GM18907 (cell line): ENCODE results near the gene KRT40.
"Not testable (repeated sequence)": the region's sequence is repeated elsewhere in the genome, so short reads cannot be mapped to it uniquely, and the experiment has no call there.

Source experiments
- ATAC-seq: cut with Tn5 transposase; IDR thresholded peaks from one replicate; pipeline ENCODE4 v1.9.1; 2021; ENCODE audit warnings: mild to moderate bottlenecking, moderate library complexity; ENCODE audit not compliant: unreplicated experiment

The KRT40 gene

DNA sequence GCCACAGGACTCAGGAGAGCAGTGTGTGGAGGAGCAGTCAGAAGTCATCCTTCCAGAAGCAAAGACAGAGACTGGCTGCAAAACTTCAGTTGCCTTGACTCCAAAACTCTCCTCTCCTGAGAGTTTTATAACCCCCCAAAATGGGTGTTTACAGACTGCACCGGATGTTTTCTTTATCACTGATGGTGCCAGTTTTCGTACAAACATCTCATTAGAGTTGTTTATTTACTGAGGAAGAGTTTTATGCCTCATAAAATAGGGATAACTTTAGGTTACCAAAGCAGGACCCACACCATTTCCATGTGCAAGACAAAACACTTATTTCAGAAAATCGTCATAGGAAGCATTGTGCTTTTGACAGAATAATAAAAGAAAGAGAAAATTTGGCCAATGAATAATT is at the start of gene KRT40:
KRT40 (minus strand) TSS at position 101 of the 400 bp plus-strand sequence; CDS start at position 48, 53 bp downstream.
- ATAC-seq, result no peak

GRCh38 chr17:41029633-41030245 is 45.6 kb upstream of the KRT40 start, which contains the start of gene KRTAP1-4:
TSS of gene KRTAP1-4 (minus strand) at chr17:41030195. CDS start at chr17:41030078, 117 bp downstream.
- ATAC-seq, result no peak

GRCh38 chr17:41026715-41027471 is 42.8 kb upstream of the KRT40 start, which contains the start of gene KRTAP1-5:
TSS of gene KRTAP1-5 (minus strand) at chr17:41027208. CDS start at chr17:41027155, 53 bp downstream.
- ATAC-seq, result no peak

- ATAC-seq, result no peak
Measured at GRCh38 chr17:41024697-41025096, 40.6 kb upstream of the KRT40 start.

- ATAC-seq, result no peak
Measured at GRCh38 chr17:41020336-41020735, 36.2 kb upstream of the KRT40 start.

- no peak for ATAC-seq
Measured at GRCh38 chr17:41019415-41019814, 35.3 kb upstream of the KRT40 start.

GRCh38 chr17:41018541-41018940 is 34.4 kb upstream of the KRT40 start:
- no peak for ATAC-seq

GRCh38 chr17:41016578-41017215 is 32.6 kb upstream of the KRT40 start:
- ATAC-seq, result no peak

DNA sequence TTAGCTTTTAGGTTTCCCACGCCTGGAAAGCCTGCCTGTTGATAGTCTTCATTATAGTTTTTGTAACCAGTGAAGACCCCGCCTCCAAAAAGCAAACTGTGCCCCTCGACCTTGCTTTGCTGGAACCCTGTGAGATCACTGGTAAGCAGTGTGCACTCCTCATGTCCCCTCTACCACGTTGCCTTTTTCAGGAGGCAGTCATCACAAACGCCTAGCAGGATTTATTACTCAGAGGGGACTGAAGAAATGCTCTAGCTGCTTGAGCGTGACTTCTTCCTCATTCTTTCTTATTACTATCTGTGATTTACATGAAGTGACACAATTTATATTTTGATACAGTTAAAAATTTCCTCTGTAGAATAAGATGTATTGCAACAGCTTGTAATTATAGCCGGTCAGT is 31.3 kb upstream of the KRT40 start:
- ATAC-seq, result no peak

GRCh38 chr17:41013606-41014005 is 29.5 kb upstream of the KRT40 start:
- no peak for ATAC-seq

GRCh38 chr17:41013181-41013580 is 29.1 kb upstream of the KRT40 start:
- no peak for ATAC-seq

DNA sequence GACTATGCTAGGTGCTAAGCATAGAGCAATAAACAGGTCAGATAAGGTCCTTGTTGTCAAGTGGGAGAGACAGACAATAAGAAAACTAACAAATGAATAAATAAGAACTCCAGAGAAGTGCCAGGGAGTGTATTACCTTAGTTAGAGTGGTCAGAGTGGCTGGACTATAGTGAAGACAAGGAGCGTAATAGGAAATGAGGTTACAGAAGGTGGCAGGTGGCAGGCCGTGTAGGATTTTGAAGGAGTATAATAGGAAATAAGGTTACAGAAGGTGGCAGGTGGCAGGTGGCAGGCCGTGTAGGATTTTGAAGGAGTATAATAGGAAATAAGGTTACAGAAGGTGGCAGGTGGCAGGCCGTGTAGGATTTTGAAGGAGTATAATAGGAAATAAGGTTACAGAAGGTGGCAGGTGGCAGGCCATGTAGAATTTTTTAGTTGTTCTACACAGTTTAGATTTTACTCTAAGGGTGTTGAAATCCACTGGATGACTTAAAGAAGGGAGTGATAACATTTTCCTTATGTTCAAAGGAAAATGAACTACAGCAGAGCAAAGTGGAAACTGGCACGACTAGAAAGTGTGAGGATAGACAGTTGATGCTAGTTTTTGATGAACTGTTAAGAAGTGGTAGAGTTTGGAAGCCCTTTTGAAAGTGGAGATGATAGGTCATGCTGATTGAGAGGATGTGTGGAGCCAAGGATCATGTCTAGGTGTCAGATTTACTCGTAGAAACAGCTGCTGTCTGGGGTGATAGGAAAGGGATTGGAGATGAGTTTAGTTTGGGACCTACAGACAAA is 28.4 kb upstream of the KRT40 start:
- ATAC-seq, result no peak

DNA sequence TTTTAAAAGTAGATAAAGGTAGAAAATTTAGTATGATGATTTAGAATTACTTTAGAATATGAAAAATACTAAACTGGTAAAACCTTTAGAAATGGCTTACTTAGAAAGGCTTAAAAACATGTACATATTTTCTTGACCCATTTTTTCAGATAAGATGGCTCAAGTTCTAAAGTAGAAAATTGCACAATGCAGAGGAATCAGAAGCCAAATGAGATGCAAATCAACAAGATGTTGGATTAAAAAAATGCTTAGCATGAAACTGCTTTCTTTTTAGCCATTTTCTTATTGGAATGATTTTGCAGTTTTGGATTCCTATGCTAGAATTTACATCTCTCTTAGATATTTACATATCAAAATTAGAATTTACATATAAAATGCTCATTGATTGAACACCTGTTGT is 26.3 kb upstream of the KRT40 start:
- ATAC-seq, result no peak

DNA sequence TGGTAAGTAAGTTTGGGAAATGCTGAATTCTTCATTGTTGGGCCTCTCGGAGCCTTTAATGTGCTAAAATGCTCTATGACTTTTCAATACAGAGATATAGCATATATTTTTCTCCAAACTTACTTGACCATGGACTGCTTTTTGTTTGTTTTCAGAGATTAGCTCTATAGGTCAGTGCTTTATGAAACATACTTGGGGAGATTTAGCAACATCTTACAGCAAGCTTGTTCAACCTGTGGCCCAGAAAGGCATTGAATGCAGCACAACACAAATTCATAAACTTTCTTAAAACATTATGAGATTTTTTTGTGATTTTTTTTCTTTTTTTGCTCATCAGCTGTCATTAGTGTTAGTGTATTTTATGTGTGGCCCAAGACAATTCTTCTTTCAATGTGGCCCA is 25.8 kb upstream of the KRT40 start:
- no peak for ATAC-seq

- no peak for ATAC-seq
Measured at GRCh38 chr17:41009301-41009760, 25.2 kb upstream of the KRT40 start.

GRCh38 chr17:41008811-41009210 is 24.7 kb upstream of the KRT40 start, which contains the start of gene KRTAP3-1:
TSS of gene KRTAP3-1 (minus strand) at chr17:41009128. CDS start at chr17:41009074, 54 bp downstream.
- ATAC-seq, result no peak

GRCh38 chr17:41004397-41004796 is 20.3 kb upstream of the KRT40 start:
- ATAC-seq, result no peak

DNA sequence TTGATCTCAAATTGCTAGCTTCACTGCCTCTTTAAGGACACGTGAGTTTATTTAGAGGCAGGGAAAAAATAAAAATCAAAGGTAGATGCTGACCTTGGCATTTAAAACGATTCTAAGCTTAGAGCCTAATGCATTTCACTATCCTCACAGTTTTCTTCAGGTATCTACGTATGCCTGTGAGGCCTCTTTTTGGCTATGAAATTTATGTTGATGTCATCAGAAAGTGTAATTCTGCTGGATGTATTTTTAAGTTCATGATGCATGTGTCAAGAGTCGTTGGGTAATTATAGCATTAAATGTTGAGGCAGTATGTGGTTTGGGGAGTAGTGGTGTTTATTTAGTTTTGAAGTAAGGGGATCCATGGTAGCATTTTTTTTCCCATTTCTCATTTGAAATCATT is 19.8 kb upstream of the KRT40 start:
- no peak for ATAC-seq

GRCh38 chr17:41002814-41003213 is 18.7 kb upstream of the KRT40 start:
- no peak for ATAC-seq

- no peak for ATAC-seq
Measured at GRCh38 chr17:41001795-41002194, 17.7 kb upstream of the KRT40 start.

GRCh38 chr17:40999563-40999962 is 15.4 kb upstream of the KRT40 start, which contains the start of gene KRTAP3-2:
TSS of gene KRTAP3-2 (minus strand) at chr17:40999906. CDS start at chr17:40999853, 53 bp downstream.
- not testable (repeated sequence) for ATAC-seq
